SIG-M5 treated with dmso at 0.1 percent for 504 hours (cell line): ENCODE data around the gene ETV1.

Source experiments
- DNase-seq: peaks from one replicate; lab custom pipeline; 2025; ENCODE audit not compliant: unreplicated experiment; lab: John Stamatoyannopoulos, UW

The ETV1 gene

GRCh38 chr7:13987395-13987794 is 2.1 kb downstream of the ETV1 start:
- no peak for DNase-seq

- no peak for DNase-seq
Observed at GRCh38 chr7:13986208-13986607, 3.3 kb downstream of the ETV1 start.

- DNase-seq, result no peak
Observed at GRCh38 chr7:13984831-13985685, 4.4 kb downstream of the ETV1 start.

- DNase-seq, result no peak
Observed at GRCh38 chr7:13984061-13984460, 5.4 kb downstream of the ETV1 start.

- DNase-seq, result no peak
Observed at GRCh38 chr7:13982940-13983677, 6.4 kb downstream of the ETV1 start.

- peak; percentile 30 for DNase-seq
Observed at GRCh38 chr7:13981070-13981469, 8.4 kb downstream of the ETV1 start.

- no peak for DNase-seq
Observed at GRCh38 chr7:13980474-13980873, 9.0 kb downstream of the ETV1 start.

- DNase-seq, result no peak
Observed at GRCh38 chr7:13979671-13980435, 9.6 kb downstream of the ETV1 start.

GRCh38 chr7:13976594-13976993 is 12.9 kb downstream of the ETV1 start:
- no peak for DNase-seq

GRCh38 chr7:13965077-13965476 is 24.4 kb downstream of the ETV1 start:
- DNase-seq, result no peak

- DNase-seq, result no peak
Observed at GRCh38 chr7:13963925-13964324, 25.5 kb downstream of the ETV1 start.

GRCh38 chr7:13955494-13955893 is 34.0 kb downstream of the ETV1 start:
- DNase-seq, result no peak

GRCh38 chr7:13953368-13953767 is 36.1 kb downstream of the ETV1 start:
- DNase-seq, result no peak

- DNase-seq, result no peak
Observed at GRCh38 chr7:13952921-13953320, 36.5 kb downstream of the ETV1 start.

GRCh38 chr7:13949939-13950338 is 39.5 kb downstream of the ETV1 start:
- no peak for DNase-seq

- DNase-seq, result no peak
Observed at GRCh38 chr7:13949445-13949844, 40.0 kb downstream of the ETV1 start.

- no peak for DNase-seq
Observed at GRCh38 chr7:13948019-13948801, 41.3 kb downstream of the ETV1 start.

GRCh38 chr7:13947535-13947934 is 41.9 kb downstream of the ETV1 start:
- DNase-seq, result no peak

- DNase-seq, result no peak
Observed at GRCh38 chr7:13946181-13946580, 43.3 kb downstream of the ETV1 start.

- DNase-seq, result no peak
Observed at GRCh38 chr7:13945670-13946069, 43.8 kb downstream of the ETV1 start.

GRCh38 chr7:13933536-13933935 is 55.9 kb downstream of the ETV1 start:
- DNase-seq, result no peak
